Osteoblast (primary cell): ENCODE data around the gene PSMC1. TPM values are rescaled to one million over a fixed set of nuclear protein-coding genes. Genes with fewer than 3 reads are reported as not detected.

ENCODE experiments used
- DNase-seq: peaks from one replicate; pipeline ENCODE4 v3.0.0; 2011; ENCODE audit warnings: low spot score, mixed read lengths; ENCODE audit not compliant: insufficient read length; ENCODE audit errors: missing footprints
- H2AFZ ChIP-seq: 2 replicates; pipeline ENCODE4 v1.6.0; 2011; ENCODE audit warnings: mild to moderate bottlenecking, low read length
- H3K27ac ChIP-seq: 2 replicates; pipeline ENCODE4 v1.5.1; 2011; ENCODE audit warnings: mild to moderate bottlenecking, low read depth, low read length, moderate library complexity
- H3K27me3 ChIP-seq: 2 replicates; pipeline ENCODE4 v1.6.0; 2012; ENCODE audit warnings: mild to moderate bottlenecking, control low read depth, inconsistent platforms, low read length, moderate library complexity; ENCODE audit not compliant: insufficient read depth
- H3K36me3 ChIP-seq: 2 replicates; pipeline ENCODE4 v1.5.1; 2011; ENCODE audit warnings: mild to moderate bottlenecking, low read length, control low read depth, moderate library complexity; ENCODE audit not compliant: insufficient read depth
- H3K4me1 ChIP-seq: 2 replicates; pipeline ENCODE4 v1.5.1; 2011; ENCODE audit warnings: mild to moderate bottlenecking, low read length, control low read depth, moderate library complexity; ENCODE audit not compliant: insufficient read depth
- H3K4me2 ChIP-seq: 2 replicates; pipeline ENCODE4 v1.6.0; 2011; ENCODE audit warnings: mild to moderate bottlenecking, low read length; ENCODE audit not compliant: insufficient read depth
- H3K4me3 ChIP-seq: fragments of 200-600 bp; sonication (generic); 3 replicates; pipeline ENCODE4 v1.5.1; 2012; ENCODE audit warnings: mild to moderate bottlenecking, low read length, inconsistent platforms; ENCODE audit not compliant: insufficient read depth
- H3K79me2 ChIP-seq: 2 replicates; pipeline ENCODE4 v1.6.0; 2012; ENCODE audit warnings: mild to moderate bottlenecking, low read length, control low read depth, inconsistent platforms; ENCODE audit not compliant: insufficient read depth
- H3K9me3 ChIP-seq: 2 replicates; pipeline ENCODE4 v1.5.1; 2011; ENCODE audit warnings: low read depth, low read length, control low read depth
- H4K20me1 ChIP-seq: 2 replicates; pipeline ENCODE4 v1.6.0; 2012; ENCODE audit warnings: mild to moderate bottlenecking, low read length, control low read depth; ENCODE audit not compliant: insufficient read depth
- total RNA-seq: library from RNA; depleted of rRNA; stranded (reverse); fragments of >200 nt; gene quantifications from 2 replicates; pipeline ENCODE4 v1.2.3, GENCODE V29; 2012
- TF ChIP-seq, protein P1 (sequence below): IDR thresholded peaks from 2 replicates; pipeline ENCODE4 v1.5.1; 2011; ENCODE audit warnings: mild to moderate bottlenecking, low read depth, low read length, moderate library complexity; ENCODE audit errors: extremely low read depth

The PSMC1 gene
- total RNA-seq, 1 donor, result 94.8 TPM

GRCh38 chr14:90281261-90281660, 24.9 kb downstream of the PSMC1 start:
- H2AFZ ChIP-seq, result peak overlapping the region; percentile 63

GRCh38 chr14:90281756-90282155, 25.4 kb downstream of the PSMC1 start:
- Histone ChIP-seq H3K9me3 (no peaks in the 10 kb centered on the region), H3K4me3 (peak overlapping the region; percentile 37), H4K20me1 (no peaks in the 10 kb centered on the region), H3K27me3 (no peaks in the 10 kb centered on the region), H3K79me2 (no peaks in the 10 kb centered on the region), H2AFZ (peak overlapping the region; percentile 63), H3K27ac (peak overlapping the region; percentile 88), H3K4me1 (peaks cover 22% of the 10 kb centered on the region), H3K36me3 (peaks cover 27% of the 10 kb centered on the region), H3K4me2 (peak overlapping the region; percentile 86)
- TF ChIP-seq, protein P1, sequence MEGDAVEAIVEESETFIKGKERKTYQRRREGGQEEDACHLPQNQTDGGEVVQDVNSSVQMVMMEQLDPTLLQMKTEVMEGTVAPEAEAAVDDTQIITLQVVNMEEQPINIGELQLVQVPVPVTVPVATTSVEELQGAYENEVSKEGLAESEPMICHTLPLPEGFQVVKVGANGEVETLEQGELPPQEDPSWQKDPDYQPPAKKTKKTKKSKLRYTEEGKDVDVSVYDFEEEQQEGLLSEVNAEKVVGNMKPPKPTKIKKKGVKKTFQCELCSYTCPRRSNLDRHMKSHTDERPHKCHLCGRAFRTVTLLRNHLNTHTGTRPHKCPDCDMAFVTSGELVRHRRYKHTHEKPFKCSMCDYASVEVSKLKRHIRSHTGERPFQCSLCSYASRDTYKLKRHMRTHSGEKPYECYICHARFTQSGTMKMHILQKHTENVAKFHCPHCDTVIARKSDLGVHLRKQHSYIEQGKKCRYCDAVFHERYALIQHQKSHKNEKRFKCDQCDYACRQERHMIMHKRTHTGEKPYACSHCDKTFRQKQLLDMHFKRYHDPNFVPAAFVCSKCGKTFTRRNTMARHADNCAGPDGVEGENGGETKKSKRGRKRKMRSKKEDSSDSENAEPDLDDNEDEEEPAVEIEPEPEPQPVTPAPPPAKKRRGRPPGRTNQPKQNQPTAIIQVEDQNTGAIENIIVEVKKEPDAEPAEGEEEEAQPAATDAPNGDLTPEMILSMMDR, result no peak
- DNase-seq, result peak; percentile 66

More at GRCh38 chr14:90281261-90281660, 24.9 kb downstream of the PSMC1 start:
- Histone ChIP-seq H3K4me2 (peak overlapping the region; percentile 86), H3K4me1 (peaks cover 26% of the 10 kb centered on the region), H3K36me3 (peaks cover 24% of the 10 kb centered on the region), H3K27ac (peak overlapping the region; percentile 88), H3K79me2 (no peaks in the 10 kb centered on the region), H3K9me3 (no peaks in the 10 kb centered on the region), H4K20me1 (no peaks in the 10 kb centered on the region), H3K27me3 (no peaks in the 10 kb centered on the region), H3K4me3 (peak overlapping the region; percentile 37)
- peak; percentile 92 for DNase-seq
- TF ChIP-seq, protein P1, result no peak

DNA sequence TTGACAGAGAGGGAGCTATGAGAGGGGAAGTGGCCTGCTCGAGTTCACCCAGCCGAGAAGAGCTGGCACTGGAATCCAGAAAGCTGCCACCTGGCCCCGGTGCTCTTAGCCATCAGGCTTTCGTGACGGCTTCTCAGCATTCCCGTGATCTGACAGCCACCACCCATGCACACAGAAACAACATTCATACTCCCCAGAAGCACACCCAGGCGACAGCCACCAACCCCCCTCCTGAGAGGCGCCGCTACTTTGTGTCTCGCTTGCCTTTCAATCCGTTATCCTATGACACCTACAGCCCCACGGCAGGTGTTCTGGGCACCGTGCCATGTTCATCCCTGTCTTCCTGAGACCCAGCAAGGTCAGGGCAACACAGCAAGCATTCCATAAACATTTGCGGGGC, 31.4 kb downstream of the PSMC1 start:
- no peak for DNase-seq
- no peak overlapping the region for H3K4me2 ChIP-seq
- H3K27ac ChIP-seq, result no peak overlapping the region
- no peak overlapping the region for H2AFZ ChIP-seq
- H4K20me1 ChIP-seq, result no peaks in the 10 kb centered on the region
- H3K36me3 ChIP-seq, result peaks cover 41% of the 10 kb centered on the region
- H3K9me3 ChIP-seq, result no peaks in the 10 kb centered on the region
- TF ChIP-seq, protein P1, result no peak
- no peaks in the 10 kb centered on the region for H3K79me2 ChIP-seq
- no peaks in the 10 kb centered on the region for H3K4me1 ChIP-seq
- H3K4me3 ChIP-seq, result no peak overlapping the region
- no peaks in the 10 kb centered on the region for H3K27me3 ChIP-seq

- Histone ChIP-seq H3K36me3 (peaks cover 41% of the 10 kb centered on the region), H3K4me1 (no peaks in the 10 kb centered on the region), H2AFZ (no peak overlapping the region), H3K4me2 (no peak overlapping the region), H3K27me3 (no peaks in the 10 kb centered on the region), H3K79me2 (no peaks in the 10 kb centered on the region), H4K20me1 (no peaks in the 10 kb centered on the region), H3K9me3 (no peaks in the 10 kb centered on the region), H3K27ac (no peak overlapping the region), H3K4me3 (no peak overlapping the region)
- DNase-seq, result no peak
- TF ChIP-seq, protein P1, result no peak
Observed at GRCh38 chr14:90288651-90289355, 32.5 kb downstream of the PSMC1 start.
